GM23338 (cell line): ENCODE data around the gene CYP27A1. TPM values are rescaled to one million over a fixed set of nuclear protein-coding genes. Genes with fewer than 3 reads are reported as not detected.

Experiments used
- ATAC-seq: fragments of 200-7000 bp; cut with Tn5 transposase; 3 replicates; pipeline ENCODE4 v1.9.1; 2020
- DNase-seq: peaks from one replicate; pipeline ENCODE4 v3.0.0-alpha.2; 2015; ENCODE audit warnings: low spot score
- H2AFZ ChIP-seq: fragments of 200-600 bp; sonication (generic); 2 replicates; pipeline ENCODE4 v1.8.0; 2016; ENCODE audit warnings: antibody characterized with exemption, mild to moderate bottlenecking, moderate library complexity
- H3F3A ChIP-seq: fragments of 200-600 bp; sonication (generic); replicated peaks from 2 replicates; pipeline ENCODE4 v1.8.0; 2017; ENCODE audit warnings: antibody characterized with exemption, mixed run types, low read depth
- H3K27ac ChIP-seq: fragments of 200-600 bp; sonication (generic); 2 replicates; pipeline ENCODE4 v1.6.1; 2016; ENCODE audit warnings: low read depth
- H3K27me3 ChIP-seq: fragments of 200-600 bp; sonication (generic); 2 replicates; pipeline ENCODE4 v1.8.0; 2016; ENCODE audit warnings: mild to moderate bottlenecking, mixed run types, moderate library complexity; ENCODE audit not compliant: insufficient read depth
- H3K36me3 ChIP-seq: fragments of 200-600 bp; sonication (generic); 2 replicates; pipeline ENCODE4 v1.8.0; 2016; ENCODE audit warnings: mild to moderate bottlenecking; ENCODE audit not compliant: insufficient read depth
- H3K4me1 ChIP-seq: fragments of 200-600 bp; sonication (generic); 2 replicates; pipeline ENCODE4 v1.8.0; 2016; ENCODE audit warnings: mild to moderate bottlenecking, moderate library complexity; ENCODE audit not compliant: insufficient read depth
- H3K4me2 ChIP-seq: fragments of 200-600 bp; sonication (generic); 2 replicates; pipeline ENCODE4 v1.7.1; 2017; ENCODE audit warnings: mixed run types
- H3K4me3 ChIP-seq: fragments of 200-600 bp; sonication (generic); 2 replicates; pipeline ENCODE4 v1.6.1; 2016; ENCODE audit warnings: mixed run types
- H3K79me2 ChIP-seq: fragments of 200-600 bp; sonication (generic); replicated peaks from 2 replicates; pipeline ENCODE4 v1.8.0; 2017; ENCODE audit warnings: mild to moderate bottlenecking; ENCODE audit not compliant: insufficient read depth
- H3K9me2 ChIP-seq: fragments of 200-600 bp; sonication (generic); 2 replicates; pipeline ENCODE4 v1.8.0; 2017; ENCODE audit not compliant: insufficient read depth
- H4K20me1 ChIP-seq: fragments of 200-600 bp; sonication (generic); replicated peaks from 2 replicates; pipeline ENCODE4 v1.8.0; 2017; ENCODE audit warnings: mild to moderate bottlenecking; ENCODE audit not compliant: insufficient read depth
- H3K27ac Mint-ChIP-seq: 2 replicates; pipeline ENCODE4 v1.8.0; 2020; ENCODE audit warnings: inconsistent platforms, mild to moderate bottlenecking, moderate library complexity, mixed read lengths
- H3K27me3 Mint-ChIP-seq: 3 replicates; pipeline ENCODE4 v1.8.0; 2022; ENCODE audit warnings: low read depth, mild to moderate bottlenecking, moderate library complexity, mixed read lengths, inconsistent platforms; ENCODE audit not compliant: insufficient read depth, poor library complexity
- H3K36me3 Mint-ChIP-seq: 3 replicates; pipeline ENCODE4 v1.8.0; 2021; ENCODE audit warnings: low read depth, mild to moderate bottlenecking, inconsistent platforms, moderate library complexity, mixed read lengths
- H3K4me1 Mint-ChIP-seq: 3 replicates; pipeline ENCODE4 v1.8.0; 2020; ENCODE audit warnings: mild to moderate bottlenecking, inconsistent platforms, mixed read lengths
- H3K4me3 Mint-ChIP-seq: 3 replicates; pipeline ENCODE4 v1.8.0; 2021; ENCODE audit warnings: moderate library complexity, mild to moderate bottlenecking, inconsistent platforms, mixed read lengths
- H3K9me3 Mint-ChIP-seq: 3 replicates; pipeline ENCODE4 v1.8.0; 2020; ENCODE audit warnings: moderate library complexity, mild to moderate bottlenecking, inconsistent platforms, mixed read lengths
- CREB1 ChIP-seq: fragments of 250-450 bp; sonication (Bioruptor Pico); IDR thresholded peaks from 2 replicates; pipeline ENCODE4 v1.5.0; 2020; ENCODE audit warnings: low read depth, mild to moderate bottlenecking, moderate library complexity
- EZH2 ChIP-seq: fragments of 200-600 bp; sonication (generic); IDR thresholded peaks from one replicate; pipeline ENCODE4 v1.8.0; 2017; ENCODE audit warnings: antibody characterized with exemption, mild to moderate bottlenecking, low read depth; ENCODE audit not compliant: unreplicated experiment
- JUNB ChIP-seq: IDR thresholded peaks from one replicate; pipeline ENCODE4 v1.6.1; 2016; ENCODE audit warnings: antibody characterized with exemption; ENCODE audit not compliant: unreplicated experiment
- NANOG ChIP-seq: IDR thresholded peaks from 2 replicates; pipeline ENCODE4 v1.6.1; 2016; ENCODE audit warnings: antibody characterized with exemption, borderline replicate concordance
- POLR2AphosphoS5 ChIP-seq: IDR thresholded peaks from 2 replicates; pipeline ENCODE4 v1.6.1; 2016; ENCODE audit warnings: antibody characterized with exemption, low read depth
- STAT1 ChIP-seq: IDR thresholded peaks from one replicate; pipeline ENCODE4 v1.6.1; 2016; ENCODE audit warnings: antibody characterized with exemption; ENCODE audit not compliant: unreplicated experiment
- ZNF114 ChIP-seq: fragments of 250-450 bp; sonication (Bioruptor Pico); IDR thresholded peaks from 2 replicates; pipeline ENCODE4 v1.5.0; 2020; ENCODE audit warnings: mild to moderate bottlenecking, moderate library complexity
- ZNF331 ChIP-seq: fragments of 250-450 bp; sonication (Bioruptor Pico); IDR thresholded peaks from 2 replicates; pipeline ENCODE4 v1.5.0; 2020; ENCODE audit warnings: low read depth, mild to moderate bottlenecking, moderate library complexity
- polyA plus RNA-seq: library from polyadenylated mRNA; unstranded; fragments of >200 nt; fragmentation: Nextera tagmentation; extraction: Ambion mirVana; gene quantifications from 2 replicates; pipeline ENCODE4 v1.2.1, GENCODE V29; 2016
- total RNA-seq: library from RNA; depleted of rRNA; stranded (reverse); fragments of >200 nt; shearing (Covaris generic); gene quantifications from 2 replicates; pipeline ENCODE4 v1.2.3, GENCODE V29; 2014
- TF ChIP-seq, protein P1 (sequence below): IDR thresholded peaks from one replicate; pipeline ENCODE4 v1.6.1; 2018; ENCODE audit warnings: antibody characterized with exemption; ENCODE audit not compliant: unreplicated experiment
- TF ChIP-seq, protein P2 (sequence below): IDR thresholded peaks from 2 replicates; pipeline ENCODE4 v1.6.1; 2016; ENCODE audit warnings: antibody characterized with exemption
- TF ChIP-seq, protein P3 (sequence below): fragments of 250-450 bp; sonication (Bioruptor Pico); IDR thresholded peaks from 2 replicates; pipeline ENCODE4 v1.5.0; 2020; ENCODE audit warnings: mild to moderate bottlenecking, moderate library complexity

CYP27A1 gene
- total and polyA plus RNA-seq, 2 experiments from 2014 or later: 2.2 to 6.9 TPM

DNA sequence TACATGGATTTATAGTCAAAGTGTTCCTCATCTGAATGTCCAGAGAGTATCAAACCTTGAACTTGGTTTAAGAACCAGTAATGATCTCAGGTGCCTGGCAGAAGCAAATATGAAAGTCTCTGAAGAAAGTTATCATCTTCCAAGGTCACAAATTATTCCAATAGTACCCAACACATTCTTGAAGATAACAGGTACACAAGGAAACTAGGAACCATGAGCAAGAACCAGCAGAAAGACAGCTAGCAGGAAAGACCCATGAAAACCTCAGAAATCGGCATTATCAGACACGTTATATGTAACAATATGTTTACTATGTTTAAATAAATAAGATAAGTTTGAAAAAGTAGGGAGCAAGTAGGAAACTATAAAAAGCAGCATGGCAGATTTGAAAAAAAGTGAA, 55.5 kb downstream of the CYP27A1 start:
- Mint-ChIP-seq H3K4me1 (no peaks in the 10 kb centered on the region), H3K36me3 (no peaks in the 10 kb centered on the region), H3K4me3 (no peak overlapping the region), H3K9me3 (no peaks in the 10 kb centered on the region), H3K27me3 (no peaks in the 10 kb centered on the region), H3K27ac (no peak overlapping the region)
- Histone ChIP-seq H3K4me1 (no peaks in the 10 kb centered on the region; the same call in 1 of the 2 replicates), H3K27ac (no peak overlapping the region), H3K4me2 (no peak overlapping the region), H3K27me3 (no peaks in the 10 kb centered on the region), H3K4me3 (no peak overlapping the region), H2AFZ (no peak overlapping the region), H3K9me2 (no peaks in the 10 kb centered on the region), H3F3A (no peaks in the 10 kb centered on the region), H3K79me2 (no peaks in the 10 kb centered on the region), H4K20me1 (no peaks in the 10 kb centered on the region), H3K36me3 (no peaks in the 10 kb centered on the region)
- DNase-seq (no peak), ATAC-seq (no peak)
- TF ChIP-seq ZNF114 (CRISPR knock-in tag): no peak
- TF ChIP-seq CREB1: no peak
- TF ChIP-seq, protein P1, sequence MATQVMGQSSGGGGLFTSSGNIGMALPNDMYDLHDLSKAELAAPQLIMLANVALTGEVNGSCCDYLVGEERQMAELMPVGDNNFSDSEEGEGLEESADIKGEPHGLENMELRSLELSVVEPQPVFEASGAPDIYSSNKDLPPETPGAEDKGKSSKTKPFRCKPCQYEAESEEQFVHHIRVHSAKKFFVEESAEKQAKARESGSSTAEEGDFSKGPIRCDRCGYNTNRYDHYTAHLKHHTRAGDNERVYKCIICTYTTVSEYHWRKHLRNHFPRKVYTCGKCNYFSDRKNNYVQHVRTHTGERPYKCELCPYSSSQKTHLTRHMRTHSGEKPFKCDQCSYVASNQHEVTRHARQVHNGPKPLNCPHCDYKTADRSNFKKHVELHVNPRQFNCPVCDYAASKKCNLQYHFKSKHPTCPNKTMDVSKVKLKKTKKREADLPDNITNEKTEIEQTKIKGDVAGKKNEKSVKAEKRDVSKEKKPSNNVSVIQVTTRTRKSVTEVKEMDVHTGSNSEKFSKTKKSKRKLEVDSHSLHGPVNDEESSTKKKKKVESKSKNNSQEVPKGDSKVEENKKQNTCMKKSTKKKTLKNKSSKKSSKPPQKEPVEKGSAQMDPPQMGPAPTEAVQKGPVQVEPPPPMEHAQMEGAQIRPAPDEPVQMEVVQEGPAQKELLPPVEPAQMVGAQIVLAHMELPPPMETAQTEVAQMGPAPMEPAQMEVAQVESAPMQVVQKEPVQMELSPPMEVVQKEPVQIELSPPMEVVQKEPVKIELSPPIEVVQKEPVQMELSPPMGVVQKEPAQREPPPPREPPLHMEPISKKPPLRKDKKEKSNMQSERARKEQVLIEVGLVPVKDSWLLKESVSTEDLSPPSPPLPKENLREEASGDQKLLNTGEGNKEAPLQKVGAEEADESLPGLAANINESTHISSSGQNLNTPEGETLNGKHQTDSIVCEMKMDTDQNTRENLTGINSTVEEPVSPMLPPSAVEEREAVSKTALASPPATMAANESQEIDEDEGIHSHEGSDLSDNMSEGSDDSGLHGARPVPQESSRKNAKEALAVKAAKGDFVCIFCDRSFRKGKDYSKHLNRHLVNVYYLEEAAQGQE: no peak
- TF ChIP-seq, protein P2, sequence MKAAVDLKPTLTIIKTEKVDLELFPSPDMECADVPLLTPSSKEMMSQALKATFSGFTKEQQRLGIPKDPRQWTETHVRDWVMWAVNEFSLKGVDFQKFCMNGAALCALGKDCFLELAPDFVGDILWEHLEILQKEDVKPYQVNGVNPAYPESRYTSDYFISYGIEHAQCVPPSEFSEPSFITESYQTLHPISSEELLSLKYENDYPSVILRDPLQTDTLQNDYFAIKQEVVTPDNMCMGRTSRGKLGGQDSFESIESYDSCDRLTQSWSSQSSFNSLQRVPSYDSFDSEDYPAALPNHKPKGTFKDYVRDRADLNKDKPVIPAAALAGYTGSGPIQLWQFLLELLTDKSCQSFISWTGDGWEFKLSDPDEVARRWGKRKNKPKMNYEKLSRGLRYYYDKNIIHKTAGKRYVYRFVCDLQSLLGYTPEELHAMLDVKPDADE: no peak
- no peak for TF ChIP-seq JUNB
- no peak for TF ChIP-seq POLR2AphosphoS5
- no peak for TF ChIP-seq STAT1
- TF ChIP-seq EZH2: no peak

DNA sequence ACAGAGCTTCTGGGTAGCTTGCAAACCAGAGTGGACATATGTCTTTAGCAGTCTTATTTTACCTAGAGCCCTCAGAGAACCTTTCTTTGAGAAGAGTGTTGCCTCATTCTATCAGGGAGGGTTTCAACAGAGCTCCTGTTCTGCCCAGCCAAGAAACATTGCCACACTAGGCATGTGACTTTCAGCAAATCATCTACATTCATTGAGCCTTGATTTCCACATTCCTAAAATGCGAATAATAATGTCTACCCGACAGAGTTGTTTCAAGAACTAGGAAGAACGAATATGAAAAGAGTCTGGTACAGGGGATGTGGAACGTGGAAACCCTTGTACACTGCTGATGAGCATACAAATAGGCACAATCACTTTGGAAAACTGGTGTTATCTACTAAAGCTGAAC, 57.5 kb downstream of the CYP27A1 start:
- ATAC-seq (no peak), DNase-seq (no peak)
- Histone ChIP-seq H3K27ac (no peak overlapping the region), H3K4me3 (no peak overlapping the region), H2AFZ (no peak overlapping the region), H3K4me1 (no peaks in the 10 kb centered on the region; the same call in 1 of the 2 replicates), H4K20me1 (no peaks in the 10 kb centered on the region), H3K4me2 (no peak overlapping the region), H3K36me3 (no peaks in the 10 kb centered on the region), H3K27me3 (no peaks in the 10 kb centered on the region), H3K79me2 (no peaks in the 10 kb centered on the region), H3K9me2 (no peaks in the 10 kb centered on the region), H3F3A (no peaks in the 10 kb centered on the region)
- H3K27ac Mint-ChIP-seq: no peak overlapping the region
- no peaks in the 10 kb centered on the region for H3K4me1 Mint-ChIP-seq
- H3K9me3 Mint-ChIP-seq: peaks cover 15% of the 10 kb centered on the region
- H3K27me3 Mint-ChIP-seq: no peaks in the 10 kb centered on the region
- 0 out of 3 replicates have a peak, but pooled peaks cover 2% of the 10 kb centered on the region for H3K36me3 Mint-ChIP-seq
- H3K4me3 Mint-ChIP-seq: no peak overlapping the region
- TF ChIP-seq ZNF114 (CRISPR knock-in tag): no peak
- TF ChIP-seq EZH2: no peak
- TF ChIP-seq JUNB: no peak
- TF ChIP-seq, protein P3, sequence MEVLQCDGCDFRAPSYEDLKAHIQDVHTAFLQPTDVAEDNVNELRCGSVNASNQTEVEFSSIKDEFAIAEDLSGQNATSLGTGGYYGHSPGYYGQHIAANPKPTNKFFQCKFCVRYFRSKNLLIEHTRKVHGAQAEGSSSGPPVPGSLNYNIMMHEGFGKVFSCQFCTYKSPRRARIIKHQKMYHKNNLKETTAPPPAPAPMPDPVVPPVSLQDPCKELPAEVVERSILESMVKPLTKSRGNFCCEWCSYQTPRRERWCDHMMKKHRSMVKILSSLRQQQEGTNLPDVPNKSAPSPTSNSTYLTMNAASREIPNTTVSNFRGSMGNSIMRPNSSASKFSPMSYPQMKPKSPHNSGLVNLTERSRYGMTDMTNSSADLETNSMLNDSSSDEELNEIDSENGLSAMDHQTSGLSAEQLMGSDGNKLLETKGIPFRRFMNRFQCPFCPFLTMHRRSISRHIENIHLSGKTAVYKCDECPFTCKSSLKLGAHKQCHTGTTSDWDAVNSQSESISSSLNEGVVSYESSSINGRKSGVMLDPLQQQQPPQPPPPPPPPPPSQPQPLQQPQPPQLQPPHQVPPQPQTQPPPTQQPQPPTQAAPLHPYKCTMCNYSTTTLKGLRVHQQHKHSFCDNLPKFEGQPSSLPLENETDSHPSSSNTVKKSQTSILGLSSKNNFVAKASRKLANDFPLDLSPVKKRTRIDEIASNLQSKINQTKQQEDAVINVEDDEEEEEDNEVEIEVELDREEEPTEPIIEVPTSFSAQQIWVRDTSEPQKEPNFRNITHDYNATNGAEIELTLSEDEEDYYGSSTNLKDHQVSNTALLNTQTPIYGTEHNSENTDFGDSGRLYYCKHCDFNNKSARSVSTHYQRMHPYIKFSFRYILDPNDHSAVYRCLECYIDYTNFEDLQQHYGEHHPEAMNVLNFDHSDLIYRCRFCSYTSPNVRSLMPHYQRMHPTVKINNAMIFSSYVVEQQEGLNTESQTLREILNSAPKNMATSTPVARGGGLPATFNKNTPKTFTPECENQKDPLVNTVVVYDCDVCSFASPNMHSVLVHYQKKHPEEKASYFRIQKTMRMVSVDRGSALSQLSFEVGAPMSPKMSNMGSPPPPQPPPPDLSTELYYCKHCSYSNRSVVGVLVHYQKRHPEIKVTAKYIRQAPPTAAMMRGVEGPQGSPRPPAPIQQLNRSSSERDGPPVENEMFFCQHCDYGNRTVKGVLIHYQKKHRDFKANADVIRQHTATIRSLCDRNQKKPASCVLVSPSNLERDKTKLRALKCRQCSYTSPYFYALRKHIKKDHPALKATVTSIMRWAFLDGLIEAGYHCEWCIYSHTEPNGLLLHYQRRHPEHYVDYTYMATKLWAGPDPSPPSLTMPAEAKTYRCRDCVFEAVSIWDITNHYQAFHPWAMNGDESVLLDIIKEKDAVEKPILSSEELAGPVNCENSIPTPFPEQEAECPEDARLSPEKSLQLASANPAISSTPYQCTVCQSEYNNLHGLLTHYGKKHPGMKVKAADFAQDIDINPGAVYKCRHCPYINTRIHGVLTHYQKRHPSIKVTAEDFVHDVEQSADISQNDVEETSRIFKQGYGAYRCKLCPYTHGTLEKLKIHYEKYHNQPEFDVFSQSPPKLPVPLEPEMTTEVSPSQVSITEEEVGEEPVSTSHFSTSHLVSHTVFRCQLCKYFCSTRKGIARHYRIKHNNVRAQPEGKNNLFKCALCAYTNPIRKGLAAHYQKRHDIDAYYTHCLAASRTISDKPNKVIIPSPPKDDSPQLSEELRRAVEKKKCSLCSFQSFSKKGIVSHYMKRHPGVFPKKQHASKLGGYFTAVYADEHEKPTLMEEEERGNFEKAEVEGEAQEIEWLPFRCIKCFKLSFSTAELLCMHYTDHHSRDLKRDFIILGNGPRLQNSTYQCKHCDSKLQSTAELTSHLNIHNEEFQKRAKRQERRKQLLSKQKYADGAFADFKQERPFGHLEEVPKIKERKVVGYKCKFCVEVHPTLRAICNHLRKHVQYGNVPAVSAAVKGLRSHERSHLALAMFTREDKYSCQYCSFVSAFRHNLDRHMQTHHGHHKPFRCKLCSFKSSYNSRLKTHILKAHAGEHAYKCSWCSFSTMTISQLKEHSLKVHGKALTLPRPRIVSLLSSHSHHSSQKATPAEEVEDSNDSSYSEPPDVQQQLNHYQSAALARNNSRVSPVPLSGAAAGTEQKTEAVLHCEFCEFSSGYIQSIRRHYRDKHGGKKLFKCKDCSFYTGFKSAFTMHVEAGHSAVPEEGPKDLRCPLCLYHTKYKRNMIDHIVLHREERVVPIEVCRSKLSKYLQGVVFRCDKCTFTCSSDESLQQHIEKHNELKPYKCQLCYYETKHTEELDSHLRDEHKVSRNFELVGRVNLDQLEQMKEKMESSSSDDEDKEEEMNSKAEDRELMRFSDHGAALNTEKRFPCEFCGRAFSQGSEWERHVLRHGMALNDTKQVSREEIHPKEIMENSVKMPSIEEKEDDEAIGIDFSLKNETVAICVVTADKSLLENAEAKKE (CRISPR knock-in tag): no peak
- TF ChIP-seq NANOG: no peak
- TF ChIP-seq ZNF331 (CRISPR knock-in tag): no peak
- TF ChIP-seq CREB1: no peak
- no peak for TF ChIP-seq POLR2AphosphoS5
